Measurements from ENCODE around the gene RIMBP3B.
"Not testable (repeated sequence)": the region's sequence is repeated elsewhere in the genome, so short reads cannot be mapped to it uniquely, and the experiment has no call there.

The RIMBP3B gene, protein sequence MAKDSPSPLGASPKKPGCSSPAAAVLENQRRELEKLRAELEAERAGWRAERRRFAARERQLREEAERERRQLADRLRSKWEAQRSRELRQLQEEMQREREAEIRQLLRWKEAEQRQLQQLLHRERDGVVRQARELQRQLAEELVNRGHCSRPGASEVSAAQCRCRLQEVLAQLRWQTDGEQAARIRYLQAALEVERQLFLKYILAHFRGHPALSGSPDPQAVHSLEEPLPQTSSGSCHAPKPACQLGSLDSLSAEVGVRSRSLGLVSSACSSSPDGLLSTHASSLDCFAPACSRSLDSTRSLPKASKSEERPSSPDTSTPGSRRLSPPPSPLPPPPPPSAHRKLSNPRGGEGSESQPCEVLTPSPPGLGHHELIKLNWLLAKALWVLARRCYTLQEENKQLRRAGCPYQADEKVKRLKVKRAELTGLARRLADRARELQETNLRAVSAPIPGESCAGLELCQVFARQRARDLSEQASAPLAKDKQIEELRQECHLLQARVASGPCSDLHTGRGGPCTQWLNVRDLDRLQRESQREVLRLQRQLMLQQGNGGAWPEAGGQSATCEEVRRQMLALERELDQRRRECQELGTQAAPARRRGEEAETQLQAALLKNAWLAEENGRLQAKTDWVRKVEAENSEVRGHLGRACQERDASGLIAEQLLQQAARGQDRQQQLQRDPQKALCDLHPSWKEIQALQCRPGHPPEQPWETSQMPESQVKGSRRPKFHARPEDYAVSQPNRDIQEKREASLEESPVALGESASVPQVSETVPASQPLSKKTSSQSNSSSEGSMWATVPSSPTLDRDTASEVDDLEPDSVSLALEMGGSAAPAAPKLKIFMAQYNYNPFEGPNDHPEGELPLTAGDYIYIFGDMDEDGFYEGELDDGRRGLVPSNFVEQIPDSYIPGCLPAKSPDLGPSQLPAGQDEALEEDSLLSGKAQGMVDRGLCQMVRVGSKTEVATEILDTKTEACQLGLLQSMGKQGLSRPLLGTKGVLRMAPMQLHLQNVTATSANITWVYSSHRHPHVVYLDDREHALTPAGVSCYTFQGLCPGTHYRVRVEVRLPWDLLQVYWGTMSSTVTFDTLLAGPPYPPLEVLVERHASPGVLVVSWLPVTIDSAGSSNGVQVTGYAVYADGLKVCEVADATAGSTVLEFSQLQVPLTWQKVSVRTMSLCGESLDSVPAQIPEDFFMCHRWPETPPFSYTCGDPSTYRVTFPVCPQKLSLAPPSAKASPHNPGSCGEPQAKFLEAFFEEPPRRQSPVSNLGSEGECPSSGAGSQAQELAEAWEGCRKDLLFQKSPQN (N-terminal part only)

DNA sequence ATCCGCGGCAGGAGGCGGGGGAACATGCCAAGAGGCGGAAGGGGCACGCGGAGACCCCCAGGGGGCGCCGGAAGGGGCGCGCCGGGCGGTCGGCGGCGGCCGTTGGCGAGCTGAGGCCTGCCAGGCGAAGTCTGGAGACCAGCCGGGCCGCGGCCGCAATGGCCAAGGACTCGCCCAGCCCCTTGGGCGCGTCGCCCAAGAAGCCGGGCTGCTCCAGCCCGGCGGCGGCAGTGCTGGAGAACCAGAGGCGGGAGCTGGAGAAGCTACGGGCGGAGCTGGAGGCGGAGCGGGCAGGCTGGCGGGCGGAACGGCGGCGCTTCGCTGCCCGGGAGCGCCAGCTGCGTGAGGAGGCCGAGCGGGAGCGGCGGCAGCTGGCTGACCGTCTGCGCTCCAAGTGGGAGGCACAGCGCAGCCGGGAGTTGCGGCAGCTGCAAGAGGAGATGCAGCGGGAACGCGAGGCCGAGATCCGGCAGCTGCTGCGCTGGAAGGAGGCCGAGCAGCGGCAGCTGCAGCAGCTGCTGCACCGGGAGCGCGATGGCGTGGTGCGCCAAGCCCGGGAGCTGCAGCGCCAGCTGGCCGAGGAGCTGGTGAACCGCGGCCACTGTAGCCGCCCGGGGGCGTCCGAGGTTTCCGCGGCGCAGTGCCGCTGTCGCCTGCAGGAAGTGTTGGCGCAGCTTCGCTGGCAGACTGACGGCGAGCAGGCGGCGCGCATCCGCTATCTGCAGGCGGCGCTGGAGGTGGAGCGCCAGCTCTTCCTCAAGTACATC, at the start of gene RIMBP3B:
TSS of gene RIMBP3B (plus strand) at position 51 of the 767 bp plus-strand sequence. CDS start at position 159, 108 bp downstream.
- DNase-seq: not testable (repeated sequence)

DNA sequence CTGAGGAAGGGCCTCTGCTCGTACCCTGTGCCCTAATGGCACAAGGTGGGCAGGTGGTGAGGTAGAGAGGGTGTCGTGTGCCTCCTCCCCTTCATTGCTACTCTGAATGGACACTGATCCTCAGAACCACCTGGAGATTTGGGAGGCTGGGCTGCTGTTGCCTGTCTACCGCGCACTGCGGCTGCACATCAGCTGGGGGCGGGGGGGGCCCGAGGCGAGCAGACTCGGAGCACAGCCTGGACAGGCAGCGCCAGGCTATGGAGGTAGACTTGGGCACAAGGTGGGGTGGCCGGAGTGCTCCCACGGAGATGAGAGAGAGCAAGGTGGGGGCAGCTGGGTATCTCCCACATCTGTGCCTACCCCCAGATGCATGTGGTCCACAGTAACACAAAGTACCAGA, 26.0 kb upstream of the RIMBP3B start:
- not testable (repeated sequence) for DNase-seq

DNA sequence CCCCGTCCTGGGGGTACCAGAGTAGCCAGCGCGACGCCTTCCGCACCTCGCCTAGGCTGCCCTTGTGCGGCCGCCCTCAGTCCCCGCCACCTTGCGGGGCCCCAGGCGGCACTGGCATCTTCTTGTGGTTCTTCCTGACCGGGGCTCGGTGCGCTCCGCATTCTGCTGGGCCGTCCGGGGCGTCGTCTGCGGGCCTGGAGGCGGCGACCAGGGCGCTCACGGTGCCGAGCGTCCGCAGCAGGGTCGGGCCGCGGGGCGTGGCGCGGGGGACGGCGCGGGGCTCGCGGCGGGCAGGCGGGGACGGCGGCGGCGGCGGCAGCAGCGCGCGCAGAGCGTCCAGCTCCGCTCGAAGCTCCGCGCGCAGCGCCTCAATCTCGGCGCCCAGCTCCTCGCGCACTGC, 23.0 kb upstream of the RIMBP3B start:
- not testable (repeated sequence) for DNase-seq

DNA sequence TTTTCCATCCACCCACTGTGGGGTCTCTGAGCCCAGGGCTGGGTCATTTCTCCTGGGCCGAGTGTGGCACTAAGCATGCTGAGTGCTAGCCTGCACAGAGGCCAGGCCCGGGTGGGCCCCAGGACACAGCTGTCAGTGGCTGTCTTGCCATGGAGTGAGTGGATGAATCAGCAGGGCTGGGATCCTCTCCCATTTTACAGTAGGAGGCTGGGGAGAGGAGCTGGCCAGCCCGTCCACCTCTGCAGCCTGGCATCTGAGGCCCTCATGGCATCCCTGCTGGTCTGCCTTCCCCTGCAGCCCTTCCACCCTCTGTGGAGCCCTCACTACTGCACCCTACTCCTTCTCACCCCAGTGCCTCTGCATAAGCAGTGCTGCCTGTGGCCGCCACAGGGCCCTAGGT, 21.1 kb upstream of the RIMBP3B start:
- DNase-seq: not testable (repeated sequence)

- not testable (repeated sequence) for DNase-seq
Measured at GRCh38 chr22:21363061-21363460, 20.5 kb upstream of the RIMBP3B start.

GRCh38 chr22:21363803-21364202, 19.7 kb upstream of the RIMBP3B start:
- DNase-seq: not testable (repeated sequence)

DNA sequence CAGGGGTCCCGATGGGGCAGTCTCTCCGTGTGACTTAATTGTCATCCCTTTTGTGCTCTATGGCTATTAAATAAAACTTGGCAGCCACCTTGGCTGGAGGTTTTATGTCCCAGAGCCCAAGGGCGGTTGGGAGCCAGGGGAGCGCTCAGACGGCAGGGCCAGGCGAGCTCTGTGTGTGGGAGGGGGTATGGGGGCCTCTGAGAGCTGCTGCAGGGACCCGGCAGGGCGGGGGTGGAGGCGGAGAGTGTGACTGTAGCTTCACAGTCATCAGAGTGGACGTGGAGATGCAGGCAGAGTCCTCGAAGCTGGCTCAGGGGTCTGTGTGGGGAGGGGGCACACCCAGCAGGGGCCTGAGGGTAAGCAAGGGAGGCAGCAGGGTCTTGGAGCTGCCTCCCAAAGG, 19.2 kb upstream of the RIMBP3B start:
- not testable (repeated sequence) for DNase-seq

GRCh38 chr22:21365337-21365736, 18.2 kb upstream of the RIMBP3B start:
- not testable (repeated sequence) for DNase-seq

GRCh38 chr22:21368603-21369310, 14.8 kb upstream of the RIMBP3B start:
- DNase-seq: not testable (repeated sequence)

GRCh38 chr22:21375880-21376279, 7.7 kb upstream of the RIMBP3B start:
- DNase-seq: not testable (repeated sequence)

GRCh38 chr22:21384468-21385357, 1.2 kb downstream of the RIMBP3B start:
- not testable (repeated sequence) for DNase-seq

DNA sequence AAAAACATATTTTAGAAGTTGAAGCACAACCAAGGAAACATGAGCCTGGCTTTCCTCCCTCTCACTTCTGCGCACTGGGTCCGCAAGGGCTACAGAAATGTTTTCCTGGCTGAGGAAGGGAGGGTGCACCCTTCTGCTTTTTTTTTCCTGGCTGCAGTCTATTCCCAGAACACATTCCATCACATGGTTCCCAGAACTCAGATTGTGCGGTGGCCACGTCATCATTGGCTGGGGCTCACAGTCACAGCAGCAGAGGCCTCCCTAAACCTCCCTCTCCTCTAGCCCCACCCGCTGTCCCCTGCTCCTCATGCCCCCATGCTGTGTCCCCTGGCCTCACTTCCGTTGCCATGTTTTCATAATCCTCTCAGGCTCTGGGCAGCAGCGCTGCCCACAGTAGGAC, 5.9 kb downstream of the RIMBP3B start:
- DNase-seq: not testable (repeated sequence)

DNA sequence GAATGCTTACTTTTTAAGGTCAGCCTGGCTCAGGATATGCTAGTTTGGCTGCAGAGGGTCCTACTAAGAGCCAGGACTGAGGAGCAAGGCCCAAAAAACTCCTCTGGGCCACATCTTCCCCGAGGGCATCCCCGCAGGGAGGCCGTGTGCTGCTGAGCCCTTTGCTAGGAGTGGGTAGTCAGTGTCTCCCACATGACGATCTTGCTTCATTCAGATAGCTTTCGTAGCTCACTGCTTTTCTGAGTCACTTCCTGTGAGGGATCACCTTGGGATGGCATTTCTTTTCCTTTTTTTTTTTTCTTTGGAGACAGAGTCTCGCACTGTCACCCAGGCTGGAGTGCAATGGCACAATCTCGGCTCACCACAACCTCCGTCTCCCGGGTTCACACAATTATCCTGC, 6.5 kb downstream of the RIMBP3B start:
- not testable (repeated sequence) for DNase-seq

DNA sequence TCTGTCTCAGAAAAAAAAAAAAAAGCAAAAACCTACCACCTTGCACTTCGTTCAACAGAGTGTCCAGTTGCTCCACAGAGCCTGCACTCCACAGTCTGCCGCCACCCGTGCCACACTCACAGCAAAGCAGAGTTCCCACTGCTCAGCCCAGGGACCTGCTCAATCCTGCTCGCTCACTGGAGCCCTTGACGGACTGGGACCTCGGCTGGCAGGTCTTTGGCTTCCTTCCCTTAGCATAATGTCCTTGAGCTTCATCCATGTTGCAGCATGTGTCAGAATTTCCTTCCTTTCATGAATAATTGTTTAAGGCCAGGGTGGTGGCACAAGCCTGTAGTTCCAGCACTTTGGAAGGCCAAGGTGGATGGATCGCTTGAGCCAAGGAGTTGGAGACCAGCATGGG, 11.1 kb downstream of the RIMBP3B start:
- not testable (repeated sequence) for DNase-seq

DNA sequence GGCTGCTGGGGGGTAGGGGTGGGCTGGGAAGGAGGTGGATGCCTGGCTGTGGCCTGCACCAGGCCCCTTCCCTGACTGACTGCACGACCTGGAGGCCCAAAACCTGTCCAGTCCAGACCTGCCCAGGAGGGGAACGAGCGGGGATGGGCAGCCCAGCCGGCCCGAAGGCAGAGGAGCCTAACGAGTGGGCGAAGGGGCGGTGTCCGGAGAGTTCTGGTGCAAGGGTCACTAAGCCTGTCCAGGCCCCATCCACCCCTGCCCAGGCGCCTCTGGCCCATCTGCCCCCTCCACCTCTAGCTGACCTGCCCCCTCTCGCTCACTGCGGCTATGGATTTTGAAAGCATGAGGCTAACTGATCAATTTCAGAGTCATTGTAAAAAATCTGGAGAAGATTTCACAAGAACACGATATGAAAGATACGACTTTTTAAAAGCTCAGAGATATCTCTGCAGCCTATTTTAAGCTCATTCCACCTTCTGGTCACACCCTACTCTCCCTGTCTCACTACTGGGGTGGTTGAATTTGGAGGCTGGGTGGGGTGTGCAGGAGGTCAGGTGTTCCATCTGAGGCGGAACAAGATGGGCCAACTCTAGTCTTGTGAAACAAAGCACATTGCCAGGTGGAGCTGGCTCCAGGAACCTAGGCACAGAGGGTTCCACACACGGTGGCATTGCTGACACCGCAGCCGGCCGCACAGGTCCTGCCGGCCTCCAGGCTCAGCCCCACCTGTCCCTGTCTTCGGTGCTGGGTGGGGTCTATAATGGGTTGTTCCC, 17.8 kb downstream of the RIMBP3B start:
- DNase-seq: not testable (repeated sequence)

DNA sequence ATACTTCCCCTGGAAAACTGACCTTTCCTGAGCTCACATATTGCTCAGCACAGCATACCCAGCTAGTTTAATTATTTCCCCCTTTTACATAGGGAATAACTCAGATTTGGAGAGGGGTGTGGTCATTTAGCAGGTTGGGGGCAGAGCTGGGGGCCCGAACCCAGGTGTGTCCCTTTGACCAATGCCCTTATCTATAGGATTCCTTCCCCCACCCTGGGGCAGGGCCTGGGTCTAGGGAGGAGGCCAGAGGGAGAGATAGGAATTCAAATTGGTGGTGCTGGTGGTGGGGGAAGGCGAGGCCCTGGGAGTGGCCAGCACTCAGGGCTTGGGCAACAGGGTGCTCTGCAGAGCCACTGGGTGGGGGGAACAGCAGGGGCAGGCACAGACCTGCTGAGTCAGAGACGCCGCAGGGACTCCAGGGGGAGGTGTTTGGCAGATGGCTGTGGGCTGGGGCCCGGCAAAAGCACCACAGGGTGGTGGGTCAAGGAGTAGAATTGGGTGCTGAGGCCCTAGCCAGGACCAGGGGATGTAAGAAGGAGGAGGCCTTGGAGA, 19.3 kb downstream of the RIMBP3B start:
- DNase-seq: not testable (repeated sequence)

DNA sequence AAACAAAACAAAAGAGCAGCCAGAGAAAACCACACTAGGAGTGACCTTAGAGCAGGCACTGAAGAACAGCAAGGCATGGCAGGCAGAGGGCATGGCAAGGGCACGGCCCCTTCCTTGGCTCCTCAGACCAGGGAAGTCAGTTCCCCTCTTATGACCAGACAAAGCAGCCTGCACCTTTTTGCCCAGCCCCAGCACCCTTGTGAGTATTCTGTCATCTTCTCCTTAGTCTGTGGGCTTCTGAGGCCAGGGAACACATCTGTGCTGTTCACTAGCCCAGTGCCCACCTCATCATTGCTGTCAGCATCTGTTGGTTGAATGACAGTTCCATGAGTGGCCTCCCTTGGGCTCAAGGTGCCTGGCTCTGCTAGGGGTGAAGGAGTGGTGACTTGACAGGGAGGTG, 23.6 kb downstream of the RIMBP3B start:
- DNase-seq: not testable (repeated sequence)

GRCh38 chr22:21407792-21408191, 24.2 kb downstream of the RIMBP3B start:
- not testable (repeated sequence) for DNase-seq

DNA sequence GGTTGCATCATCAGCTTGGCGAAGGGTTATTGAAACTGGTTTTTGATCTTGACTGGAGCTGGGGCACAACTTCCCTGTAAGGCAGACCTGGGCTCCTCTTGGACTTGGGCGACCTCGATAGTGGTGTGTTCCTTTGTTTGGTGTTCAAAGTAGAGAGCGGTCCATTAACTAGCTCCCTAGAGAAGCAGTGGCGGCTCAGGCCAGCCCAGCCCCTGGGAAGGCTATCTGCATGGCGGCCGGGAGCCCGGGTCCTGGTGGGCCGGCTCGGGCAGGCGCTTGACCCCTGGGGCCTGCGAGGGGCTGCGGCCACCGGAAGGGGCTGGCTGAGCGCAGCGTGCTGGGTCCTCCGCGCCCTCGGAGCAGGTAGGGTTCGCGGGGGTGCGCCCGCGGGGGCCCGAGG, 32.8 kb downstream of the RIMBP3B start:
- not testable (repeated sequence) for DNase-seq

Measured in femur (tissue), 1 donor.